NCI-H2196 treated with DMSO at 0.1 percent for 48 hours (cell line): ENCODE results near the gene PIN1.
A peak's percentile ranks its signal among the peaks of the same experiment; 100 is the strongest.
"Not testable (repeated sequence)": the region's sequence is repeated elsewhere in the genome, so short reads cannot be mapped to it uniquely, and the experiment has no call there.

Experiments used
- DNase-seq: peaks from one replicate; lab custom pipeline; 2025; ENCODE audit not compliant: unreplicated experiment; lab: John Stamatoyannopoulos, UW

The PIN1 gene

DNA sequence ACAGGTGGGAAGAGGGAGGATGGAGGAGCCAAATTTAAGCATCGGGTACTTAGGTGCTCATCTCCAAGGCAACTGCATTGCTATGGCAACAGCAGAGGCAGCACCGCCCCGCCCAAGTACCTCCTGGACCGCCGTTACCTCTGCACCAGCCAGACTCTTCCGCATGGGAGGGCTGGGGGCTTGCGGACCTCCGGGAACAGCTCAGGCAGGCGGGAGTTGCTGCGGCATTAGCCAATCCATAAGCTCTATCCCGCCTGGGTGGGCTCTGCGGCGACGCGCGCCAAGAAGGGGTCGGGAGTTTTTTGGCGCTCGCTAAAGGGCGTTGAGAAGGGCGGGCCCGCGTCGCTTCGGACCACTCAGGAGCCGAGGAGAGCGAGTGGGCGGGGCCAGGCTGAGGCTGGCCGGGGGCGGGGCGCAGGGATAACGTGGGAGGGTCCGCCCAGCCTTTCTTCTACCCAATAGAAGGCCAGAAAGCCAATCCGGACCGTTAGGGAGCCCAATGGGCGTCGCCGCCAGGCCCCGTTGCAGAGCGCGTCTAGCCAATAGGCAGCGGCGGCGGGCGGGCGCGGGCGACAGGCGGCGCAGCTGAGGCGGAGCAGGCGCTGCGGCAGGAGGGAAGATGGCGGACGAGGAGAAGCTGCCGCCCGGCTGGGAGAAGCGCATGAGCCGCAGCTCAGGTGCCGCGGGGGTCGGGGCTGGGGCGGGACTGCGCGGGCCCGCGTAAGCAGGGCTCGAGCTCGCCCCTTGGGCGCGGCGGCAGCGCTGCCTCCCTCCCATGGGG, at the start of gene PIN1:
Gene PIN1 (plus strand): TSS at position 593 of the 781 bp plus-strand sequence. CDS start 27 bp downstream, at position 620.
- peak; percentile 99 for DNase-seq

GRCh38 chr19:9785367-9786331, 49.5 kb upstream of the PIN1 start:
- peak; percentile 95 for DNase-seq

- no peak for DNase-seq
Observed at GRCh38 chr19:9786342-9786741, 48.8 kb upstream of the PIN1 start.

- DNase-seq: no peak
Observed at GRCh38 chr19:9786819-9787218, 48.3 kb upstream of the PIN1 start.

DNA sequence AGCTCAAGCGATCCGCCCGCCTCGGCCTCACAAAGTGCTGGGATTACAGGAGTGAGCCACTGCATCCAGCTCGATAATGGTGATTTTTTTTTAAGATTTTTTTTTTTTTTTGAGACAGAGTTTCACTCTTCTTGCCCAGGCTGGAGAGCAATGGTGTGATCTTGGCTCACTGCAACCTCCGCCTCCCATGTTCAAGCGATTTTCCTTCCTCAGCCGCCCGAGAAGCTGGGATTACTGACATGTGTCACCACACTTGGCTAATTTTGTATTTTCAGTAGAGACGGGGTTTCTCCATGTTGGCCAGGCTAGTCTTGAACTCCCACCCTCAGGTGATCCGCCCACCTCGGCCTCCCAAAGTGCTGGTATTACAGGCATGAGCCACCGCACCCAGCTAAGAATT, 46.5 kb upstream of the PIN1 start:
- not testable (repeated sequence) for DNase-seq

DNA sequence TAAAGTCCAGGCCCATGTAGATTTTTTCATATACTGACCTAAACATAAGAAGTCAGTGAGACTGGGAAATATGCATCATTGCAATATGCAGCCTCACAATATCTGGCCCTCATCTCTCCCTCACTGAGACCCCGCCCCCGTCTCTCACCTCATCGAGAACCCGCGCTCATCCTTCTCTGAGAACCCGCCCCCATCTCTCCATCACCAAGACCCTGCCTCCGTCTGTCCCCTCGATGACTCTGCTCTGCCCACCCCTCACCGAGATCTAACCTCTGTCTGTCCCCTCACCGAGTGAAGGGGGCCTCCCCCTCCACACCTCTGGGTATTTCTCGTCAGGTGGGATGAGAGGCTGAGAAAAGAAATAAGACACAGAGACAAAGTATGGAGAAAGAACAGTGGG, 46.1 kb upstream of the PIN1 start:
- no peak for DNase-seq

GRCh38 chr19:9789579-9789978, 45.5 kb upstream of the PIN1 start:
- DNase-seq: not testable (repeated sequence)

- not testable (repeated sequence) for DNase-seq
Observed at GRCh38 chr19:9791073-9791367, 44.1 kb upstream of the PIN1 start.

- DNase-seq: peak; percentile 95
Observed at GRCh38 chr19:9791552-9792205, 43.4 kb upstream of the PIN1 start.

DNA sequence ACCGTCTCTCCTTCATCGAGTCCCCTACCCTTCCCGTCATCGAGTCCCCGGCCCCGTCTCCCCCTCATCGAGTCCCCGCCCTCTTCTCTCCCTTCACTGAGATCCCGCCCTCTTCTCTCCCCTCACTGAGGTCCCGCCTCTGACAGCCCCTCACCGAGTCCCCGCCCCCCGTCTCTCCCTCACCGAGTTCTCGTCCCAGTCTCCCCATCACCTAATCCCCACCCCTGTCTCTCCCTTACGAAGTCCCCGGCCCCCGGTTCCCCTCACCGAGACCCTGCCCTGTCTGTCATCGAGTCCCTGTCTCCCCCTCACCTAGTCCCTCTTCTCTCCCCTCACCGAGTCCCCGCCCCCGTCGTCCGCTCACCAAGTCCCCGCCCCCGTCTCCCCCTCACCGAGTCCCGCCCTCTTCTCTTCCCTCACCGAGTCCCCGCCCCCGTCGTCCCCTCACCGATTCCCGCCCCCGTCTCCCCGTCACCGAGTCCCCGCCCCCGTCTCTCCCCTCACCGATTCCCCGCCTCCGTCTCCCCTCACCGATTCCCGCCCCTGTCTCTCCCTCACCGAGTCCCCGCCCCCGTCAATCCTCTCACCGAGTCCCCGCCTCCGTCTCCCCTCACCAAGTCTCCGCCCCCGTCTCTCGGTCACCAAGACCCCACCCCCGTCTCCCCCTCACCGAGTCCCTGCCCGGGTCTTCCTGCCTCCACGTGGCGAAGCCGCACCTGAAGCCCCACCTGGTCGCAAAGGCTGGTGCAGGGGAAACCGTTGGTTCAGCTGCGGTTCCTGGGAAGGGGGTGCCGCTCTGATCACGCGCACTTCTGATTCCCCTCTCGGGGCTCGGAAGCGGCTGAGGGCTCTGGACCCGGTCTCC, 42.7 kb upstream of the PIN1 start:
- peak; percentile 83 for DNase-seq

GRCh38 chr19:9793071-9793591, 42.0 kb upstream of the PIN1 start:
- no peak for DNase-seq

- peak; percentile 72 for DNase-seq
Observed at GRCh38 chr19:9796113-9796773, 38.9 kb upstream of the PIN1 start.

GRCh38 chr19:9797871-9798270, 37.2 kb upstream of the PIN1 start:
- no peak for DNase-seq

DNA sequence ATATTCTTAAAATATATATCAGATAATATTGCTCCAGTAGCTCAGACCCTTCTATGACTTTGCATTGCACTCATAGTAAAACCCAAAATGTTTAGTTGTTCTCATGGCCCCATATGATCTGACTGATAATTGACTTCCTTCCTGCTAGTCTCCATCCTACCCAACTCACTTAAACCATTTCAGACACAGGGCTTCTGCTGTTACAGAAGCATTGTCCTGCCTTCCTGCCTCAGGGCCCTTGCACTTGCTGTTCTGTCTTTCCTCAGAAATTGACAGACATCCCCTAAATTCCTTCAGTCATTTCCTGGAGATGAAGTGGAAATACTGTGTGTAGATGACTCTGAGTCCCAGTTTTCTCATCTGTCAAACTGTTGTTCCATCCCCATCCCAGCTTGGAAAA, 36.0 kb upstream of the PIN1 start:
- DNase-seq: no peak

GRCh38 chr19:9801976-9802375, 33.1 kb upstream of the PIN1 start:
- no peak for DNase-seq

GRCh38 chr19:9806803-9807202, 28.3 kb upstream of the PIN1 start:
- no peak for DNase-seq

GRCh38 chr19:9808855-9809824, 26.0 kb upstream of the PIN1 start:
- no peak for DNase-seq

- DNase-seq: no peak
Observed at GRCh38 chr19:9811139-9811538, 24.0 kb upstream of the PIN1 start.
